NOMO-1 treated with DMSO at 0.1 percent for 48 hours (cell line): Measurements from ENCODE around the gene SINHCAF.
"Not testable (repeated sequence)": the region's sequence is repeated elsewhere in the genome, so short reads cannot be mapped to it uniquely, and the experiment has no call there.

Source experiments
- DNase-seq: peaks from one replicate; lab custom pipeline; 2025; ENCODE audit not compliant: unreplicated experiment; lab: John Stamatoyannopoulos, UW

Gene SINHCAF

GRCh38 chr12:31267966-31268365 lies 58.0 kb downstream of the SINHCAF start:
- no peak for DNase-seq

DNA sequence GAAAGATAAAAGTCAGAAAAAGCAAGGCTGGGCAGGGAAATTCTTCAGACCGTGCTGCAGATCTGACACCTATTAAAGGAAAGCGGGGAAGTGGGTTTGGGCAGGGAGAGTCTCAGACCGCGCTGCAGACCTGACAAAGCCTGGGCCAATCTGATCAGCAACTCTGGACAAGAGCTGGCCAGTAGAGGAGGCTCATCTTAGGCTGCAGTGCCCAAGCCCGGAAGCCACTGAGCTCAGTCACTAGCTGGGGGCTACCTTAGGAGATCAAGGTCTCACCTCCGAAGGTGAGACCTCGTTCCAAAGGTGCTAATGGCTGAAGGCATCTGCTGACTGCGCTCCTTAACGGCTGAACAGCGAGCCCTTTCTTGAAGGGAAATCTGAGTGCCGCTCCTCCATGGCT lies 60.2 kb downstream of the SINHCAF start:
- DNase-seq: no peak

DNA sequence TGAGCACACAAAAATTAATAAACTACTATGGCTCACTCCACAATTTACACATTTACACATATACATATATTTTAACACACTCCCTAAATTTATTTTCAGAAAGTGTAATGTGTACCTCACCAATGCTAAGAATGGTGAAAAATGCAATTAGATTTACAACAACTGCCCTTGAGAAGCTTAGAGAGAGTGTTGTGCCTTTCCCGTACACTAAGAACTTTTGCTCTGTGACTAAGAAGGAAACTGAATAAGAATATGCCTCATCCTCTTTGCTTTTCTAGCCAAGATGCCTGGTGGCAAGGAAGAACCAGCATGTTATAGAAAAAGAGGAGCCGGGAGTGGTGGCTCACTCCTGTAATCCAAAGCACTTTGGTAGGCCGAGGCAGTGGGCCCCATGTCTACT lies 62.3 kb downstream of the SINHCAF start:
- no peak for DNase-seq

DNA sequence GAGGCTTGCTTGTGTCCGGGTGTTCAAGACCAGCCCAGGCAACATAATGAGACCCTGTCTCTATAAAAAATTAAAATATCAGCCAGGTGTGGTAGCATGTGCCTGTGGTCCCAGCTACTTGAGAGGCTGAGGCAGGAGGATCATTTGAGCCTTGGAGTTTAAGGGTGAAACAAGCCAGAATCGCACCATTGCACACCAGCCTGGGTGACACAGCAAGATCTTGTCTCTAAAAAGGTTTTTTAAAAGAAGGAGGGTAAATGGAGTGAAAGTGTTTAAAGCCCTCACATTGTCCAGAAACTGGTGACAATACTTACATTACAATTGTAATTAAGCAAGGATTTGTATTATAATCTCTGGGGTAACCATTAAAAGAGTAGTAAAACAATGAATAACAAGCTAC lies 64.2 kb downstream of the SINHCAF start:
- DNase-seq: no peak

DNA sequence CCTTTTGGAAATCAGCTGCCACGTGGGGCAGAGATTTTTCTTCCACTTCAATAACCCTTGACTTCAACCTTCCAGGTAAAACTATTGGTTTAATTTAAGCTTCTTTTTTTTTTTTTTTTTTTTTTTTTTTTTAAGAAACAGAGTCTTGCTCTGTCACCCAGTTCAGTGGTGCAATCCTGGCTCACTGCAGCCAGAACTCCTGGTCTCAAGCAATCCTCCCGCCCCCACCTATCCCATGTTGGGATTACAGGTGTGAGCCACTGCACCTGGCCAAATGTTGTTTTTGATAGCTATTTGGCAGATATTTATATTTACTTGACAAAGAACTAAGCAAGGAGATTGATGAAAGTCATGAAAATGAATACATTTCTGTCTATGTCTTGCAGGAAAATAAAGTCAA lies 65.1 kb downstream of the SINHCAF start:
- DNase-seq: no peak

GRCh38 chr12:31259136-31259886 lies 66.6 kb downstream of the SINHCAF start:
- no peak for DNase-seq

- DNase-seq: no peak
Observed at GRCh38 chr12:31257784-31258183, 68.2 kb downstream of the SINHCAF start.

- peak; percentile 18 for DNase-seq
Observed at GRCh38 chr12:31251707-31252611, 74.0 kb downstream of the SINHCAF start.

GRCh38 chr12:31250179-31250578 lies 75.8 kb downstream of the SINHCAF start:
- DNase-seq: no peak

GRCh38 chr12:31249356-31249755 lies 76.6 kb downstream of the SINHCAF start:
- peak; percentile 55 for DNase-seq

- no peak for DNase-seq
Observed at GRCh38 chr12:31248815-31249214, 77.1 kb downstream of the SINHCAF start.

DNA sequence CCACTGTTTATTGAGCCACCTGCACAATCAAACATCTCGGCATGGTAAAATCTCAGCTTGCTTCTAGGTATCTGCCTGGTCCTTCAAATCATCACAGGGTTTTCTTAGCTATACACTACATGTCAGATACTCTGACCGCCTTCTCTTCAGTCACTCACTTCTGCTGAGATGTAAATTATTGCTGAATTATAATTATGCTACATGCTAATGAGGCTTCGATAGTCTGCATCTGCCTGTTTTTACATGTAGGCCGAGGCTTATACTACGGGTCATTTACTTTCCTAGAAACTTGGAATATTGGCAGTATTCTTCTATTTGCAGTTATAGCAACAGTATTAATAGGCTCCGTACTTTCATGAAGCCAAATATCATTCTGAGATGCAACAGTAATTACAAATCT lies 77.6 kb downstream of the SINHCAF start:
- no peak for DNase-seq

DNA sequence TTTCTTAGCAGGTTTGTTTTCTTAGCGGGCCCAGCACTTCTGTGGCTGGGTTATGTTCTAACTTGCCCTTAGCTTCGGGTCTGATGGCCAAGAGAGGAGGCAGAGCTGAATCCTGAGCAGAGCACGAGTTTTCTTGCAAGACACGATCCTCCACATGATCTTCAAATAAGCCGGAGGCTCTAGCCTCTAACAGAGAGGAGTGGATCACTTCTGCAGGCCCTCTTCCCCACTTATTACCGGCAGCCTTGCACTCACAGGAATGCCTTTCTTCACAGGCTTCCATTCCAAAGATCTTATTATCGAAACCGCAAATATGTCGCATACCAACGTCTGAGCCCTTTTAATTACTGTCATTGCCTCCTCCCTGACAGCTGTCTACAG lies 79.5 kb downstream of the SINHCAF start:
- no peak for DNase-seq

- no peak for DNase-seq
Observed at GRCh38 chr12:31245822-31246469, 80.0 kb downstream of the SINHCAF start.

GRCh38 chr12:31242418-31242817 lies 83.5 kb downstream of the SINHCAF start:
- DNase-seq: not testable (repeated sequence)

DNA sequence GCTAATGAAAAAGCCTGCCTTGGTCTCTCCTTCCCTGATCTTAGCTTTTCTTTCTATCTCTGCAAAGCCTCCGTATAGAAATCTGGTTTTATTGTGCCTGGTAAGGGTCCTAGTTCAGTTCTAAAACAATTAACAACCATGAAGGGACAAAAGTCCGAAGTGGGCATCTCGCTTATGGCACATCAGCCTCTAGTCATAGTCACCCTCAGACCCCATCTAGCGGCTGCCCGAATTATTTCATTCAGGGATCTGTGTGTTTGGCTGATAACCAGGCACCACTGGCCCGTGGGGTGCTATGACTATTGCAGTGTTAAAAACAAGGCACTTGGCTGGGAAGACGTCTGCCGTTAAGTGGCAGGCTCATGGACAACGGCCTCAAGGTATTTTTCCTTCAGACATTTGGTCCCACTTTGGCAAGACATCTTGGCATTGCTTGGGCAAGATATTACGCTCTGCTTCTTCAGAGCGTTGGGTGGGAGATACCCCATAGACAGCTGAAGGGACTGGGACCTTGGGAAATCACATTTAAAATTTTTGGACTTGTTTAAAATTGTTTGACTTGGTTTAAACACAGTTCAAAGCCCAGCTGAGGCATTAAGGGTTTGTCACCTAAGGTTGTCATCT lies 87.1 kb downstream of the SINHCAF start:
- peak; percentile 47 for DNase-seq

GRCh38 chr12:31238333-31238732 lies 87.6 kb downstream of the SINHCAF start:
- not testable (repeated sequence) for DNase-seq

DNA sequence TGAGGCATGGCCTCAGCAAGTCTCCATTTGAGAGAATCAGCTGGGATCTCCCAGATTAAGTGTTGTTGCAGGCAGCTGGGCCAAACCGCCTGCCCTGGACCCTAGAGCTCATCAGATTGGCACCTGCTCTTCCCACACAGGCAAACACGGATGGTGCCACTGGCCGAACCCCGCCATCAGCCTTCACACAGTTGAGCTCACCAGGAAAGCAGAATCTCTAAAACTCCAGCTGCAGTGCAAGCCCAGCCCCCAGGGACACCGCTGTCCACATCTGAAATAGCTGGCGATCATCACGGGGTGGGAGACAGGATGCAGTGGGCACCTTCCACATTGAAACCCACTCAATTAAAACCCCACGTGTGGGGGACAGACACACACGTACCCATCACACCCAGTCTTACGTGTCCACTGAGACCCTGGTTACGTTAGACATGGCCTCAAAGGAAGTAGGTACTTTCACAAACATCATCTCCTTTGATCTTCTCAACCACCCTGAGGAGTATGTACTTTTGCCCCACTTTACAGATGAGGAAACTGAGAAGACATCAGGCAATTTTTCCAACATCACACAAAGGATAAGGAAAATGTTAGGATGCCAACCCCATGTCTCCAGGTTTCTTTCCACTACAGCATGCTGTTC lies 88.8 kb downstream of the SINHCAF start:
- DNase-seq: no peak

- DNase-seq: no peak
Observed at GRCh38 chr12:31235868-31236395, 90.0 kb downstream of the SINHCAF start.
